GM19452 (cell line): Measurements from ENCODE around the gene SLC9A7.

Source experiments
- ATAC-seq: cut with Tn5 transposase; IDR thresholded peaks from one replicate; pipeline ENCODE4 v1.9.1; 2021; ENCODE audit not compliant: unreplicated experiment

Gene SLC9A7

DNA sequence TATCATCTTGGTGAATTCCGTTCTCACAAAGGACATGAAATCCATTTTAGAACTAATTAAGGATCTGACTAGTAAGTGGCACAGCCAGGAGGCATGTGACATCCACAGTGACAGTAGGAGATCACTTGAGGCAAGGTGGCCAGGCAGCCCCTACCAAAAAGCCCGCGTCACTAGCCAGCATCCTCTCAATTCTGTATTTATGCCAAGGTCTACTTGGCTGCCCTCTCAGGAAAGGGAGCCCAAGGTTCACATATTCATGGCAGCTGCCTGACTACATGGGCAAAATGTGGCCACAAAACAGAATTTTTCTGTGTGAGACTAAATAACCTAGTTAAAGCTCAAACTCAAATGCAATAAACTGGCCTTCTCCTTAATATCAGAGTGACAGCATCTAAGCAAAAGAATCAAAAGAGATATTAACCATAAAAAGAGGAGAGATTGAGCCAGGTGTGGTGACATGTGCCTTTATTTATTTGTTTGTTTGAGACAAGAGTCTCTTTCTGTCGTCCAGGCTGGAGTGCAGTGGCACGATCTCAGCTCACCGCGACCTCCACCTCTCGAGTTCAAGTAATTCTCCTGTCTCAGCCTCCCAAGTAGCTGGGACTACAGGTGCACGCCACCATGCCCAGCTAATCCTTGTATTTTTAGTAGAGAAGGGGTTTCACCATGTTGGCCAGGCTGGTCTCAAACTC is 51.5 kb downstream of the SLC9A7 start:
- ATAC-seq: no peak

DNA sequence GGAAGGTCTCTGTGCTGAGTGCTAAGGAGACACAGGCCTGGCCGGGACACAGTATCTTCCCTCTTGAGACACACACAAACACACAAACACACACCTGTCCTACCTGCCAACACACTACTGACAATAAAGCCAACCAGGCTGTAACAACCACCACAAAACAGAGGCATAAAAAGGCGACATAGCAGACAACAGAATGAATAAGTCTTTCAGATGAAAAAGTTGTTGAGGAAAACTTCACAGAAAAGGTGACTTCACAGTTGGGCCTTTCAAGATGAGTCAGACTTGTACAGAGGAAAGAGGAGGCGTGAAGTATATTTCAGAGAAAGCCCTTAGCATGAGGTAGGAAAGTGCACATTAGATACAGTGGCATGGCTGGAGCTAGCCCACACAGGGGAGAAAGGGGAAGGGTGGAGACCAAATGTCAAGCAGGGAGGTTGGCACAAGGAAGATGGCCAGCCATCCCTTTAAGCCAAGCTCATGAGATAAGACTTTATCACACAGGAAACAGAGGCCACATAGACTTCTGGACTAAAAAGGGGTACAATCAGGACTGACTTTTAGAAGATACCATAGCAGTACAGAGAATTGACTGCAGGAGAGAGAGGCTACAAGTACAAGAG is 54.0 kb downstream of the SLC9A7 start:
- ATAC-seq: peak; percentile 90

DNA sequence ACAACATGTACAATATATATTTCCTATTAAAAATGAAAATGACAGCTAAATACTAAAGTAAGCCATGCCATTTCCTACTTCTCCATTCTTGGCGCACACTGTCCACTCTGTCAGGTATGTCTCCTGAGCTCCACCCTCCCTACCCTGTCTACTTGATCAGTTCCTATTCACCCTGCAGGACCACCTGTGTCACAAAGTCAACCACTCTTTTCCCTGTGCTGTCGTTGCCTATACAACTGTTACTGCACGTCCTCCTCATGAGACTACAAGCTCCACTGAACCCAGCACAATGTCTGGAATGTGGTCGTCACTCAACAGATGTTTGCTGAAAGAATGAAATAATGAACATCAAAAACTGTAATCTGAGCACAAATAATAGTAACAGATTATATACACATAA is 54.9 kb downstream of the SLC9A7 start:
- no peak for ATAC-seq

DNA sequence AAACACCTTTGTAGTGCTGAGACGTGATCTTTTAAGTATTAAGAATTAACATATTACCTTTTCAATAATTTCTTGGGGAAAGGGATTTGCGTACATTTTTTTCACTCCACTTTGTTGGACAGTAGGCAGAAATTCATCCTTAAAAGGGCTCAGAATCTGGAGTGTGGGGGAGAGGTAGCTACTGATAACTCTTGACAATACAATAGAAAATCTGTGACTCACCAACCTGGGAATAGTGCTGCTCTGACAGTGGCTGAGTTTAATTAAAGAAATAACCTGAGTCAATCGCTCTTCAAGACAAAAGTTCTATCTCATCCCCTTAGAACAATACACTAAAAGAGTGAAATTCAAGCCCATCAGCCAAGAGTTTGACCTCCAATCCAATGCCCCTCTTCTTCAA is 60.2 kb downstream of the SLC9A7 start:
- no peak for ATAC-seq

DNA sequence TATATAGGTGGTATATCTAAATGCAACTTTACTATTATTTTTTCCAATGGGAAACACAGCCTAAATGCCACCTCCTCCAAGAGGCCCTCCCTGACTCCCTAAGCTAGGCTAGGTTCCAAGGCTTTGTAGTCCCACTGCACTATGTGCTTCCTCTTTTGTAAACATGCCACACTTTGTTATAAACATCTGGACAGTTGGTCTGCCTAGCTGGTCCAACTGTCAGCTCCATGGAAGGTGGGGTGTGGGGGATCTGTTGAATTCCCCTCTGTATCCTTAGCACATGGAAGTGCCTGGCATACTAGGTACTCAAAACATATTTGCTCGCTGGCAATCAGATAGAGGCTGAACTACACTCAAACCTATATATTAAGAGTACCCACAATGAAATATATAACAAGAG is 63.4 kb downstream of the SLC9A7 start:
- ATAC-seq: no peak

DNA sequence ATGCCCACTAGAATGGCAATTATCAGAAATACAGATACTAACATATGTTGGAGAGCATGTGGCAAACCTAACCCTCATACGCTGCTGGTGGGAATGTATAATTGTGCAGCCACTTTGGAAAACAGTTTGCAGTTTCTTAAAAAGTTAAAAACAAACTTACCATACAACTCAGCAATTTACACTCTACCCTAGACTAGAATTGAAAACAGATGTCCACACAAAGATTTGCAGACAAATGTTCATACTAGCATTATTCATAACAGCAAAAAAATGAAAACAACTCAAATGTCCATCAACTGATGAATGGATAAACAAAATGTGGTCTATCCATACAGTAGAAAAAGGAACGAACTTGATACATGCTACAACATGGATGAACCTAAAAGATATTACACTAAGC is 64.4 kb downstream of the SLC9A7 start:
- no peak for ATAC-seq

DNA sequence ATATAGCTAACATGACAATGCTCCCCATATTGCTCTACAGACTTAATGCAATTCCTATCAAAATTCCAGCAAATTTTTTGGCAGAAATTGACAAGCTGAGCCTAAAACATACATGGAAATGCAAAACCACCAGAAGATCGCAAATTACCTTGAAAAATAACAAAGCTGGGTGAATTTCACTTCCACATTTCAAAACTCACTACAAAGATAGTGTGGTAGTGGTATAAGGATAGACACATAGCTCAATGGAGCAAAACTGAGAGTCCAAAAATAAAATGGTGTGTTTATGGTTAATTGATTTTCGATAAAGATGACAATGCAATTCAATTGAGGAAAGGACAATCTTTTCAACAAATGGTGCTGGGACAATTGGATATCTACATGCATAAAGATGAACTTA is 65.8 kb downstream of the SLC9A7 start:
- ATAC-seq: no peak

DNA sequence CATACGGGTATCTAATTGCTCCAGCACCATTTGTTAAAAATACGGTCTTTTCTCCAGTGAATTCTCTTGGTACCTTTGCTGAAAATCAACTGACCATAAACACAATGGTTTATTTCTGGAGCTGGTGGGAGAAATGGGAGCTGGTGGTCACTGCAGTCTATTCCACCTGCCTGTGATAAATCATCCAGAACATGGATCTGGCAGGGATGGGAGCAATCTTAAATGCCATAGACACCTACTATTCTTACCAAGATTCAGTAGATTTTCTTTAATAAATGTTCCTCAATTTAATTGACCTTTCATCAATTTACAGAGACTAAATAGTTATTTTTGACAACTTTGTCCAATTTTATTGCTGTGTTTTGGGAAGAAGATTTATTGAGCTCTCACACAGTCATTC is 68.1 kb downstream of the SLC9A7 start:
- ATAC-seq: no peak

DNA sequence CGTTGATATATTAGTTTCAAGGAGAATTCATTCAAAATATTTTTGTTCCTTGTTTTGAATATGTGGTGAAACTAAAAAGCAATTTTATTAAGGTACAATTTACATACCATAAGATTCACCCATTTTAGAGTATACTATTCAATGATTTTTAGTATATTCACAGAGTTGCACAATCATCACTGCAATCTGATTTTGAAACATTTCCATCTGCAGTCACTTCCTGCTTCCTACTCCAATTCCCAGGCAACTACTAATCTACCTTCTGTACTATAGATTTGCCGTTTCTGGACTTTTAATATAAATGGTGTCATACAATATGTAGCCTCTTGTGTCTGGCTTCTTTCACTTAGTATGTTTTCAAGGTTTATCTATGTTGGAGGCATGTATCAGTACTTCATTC is 71.3 kb downstream of the SLC9A7 start:
- ATAC-seq: no peak

DNA sequence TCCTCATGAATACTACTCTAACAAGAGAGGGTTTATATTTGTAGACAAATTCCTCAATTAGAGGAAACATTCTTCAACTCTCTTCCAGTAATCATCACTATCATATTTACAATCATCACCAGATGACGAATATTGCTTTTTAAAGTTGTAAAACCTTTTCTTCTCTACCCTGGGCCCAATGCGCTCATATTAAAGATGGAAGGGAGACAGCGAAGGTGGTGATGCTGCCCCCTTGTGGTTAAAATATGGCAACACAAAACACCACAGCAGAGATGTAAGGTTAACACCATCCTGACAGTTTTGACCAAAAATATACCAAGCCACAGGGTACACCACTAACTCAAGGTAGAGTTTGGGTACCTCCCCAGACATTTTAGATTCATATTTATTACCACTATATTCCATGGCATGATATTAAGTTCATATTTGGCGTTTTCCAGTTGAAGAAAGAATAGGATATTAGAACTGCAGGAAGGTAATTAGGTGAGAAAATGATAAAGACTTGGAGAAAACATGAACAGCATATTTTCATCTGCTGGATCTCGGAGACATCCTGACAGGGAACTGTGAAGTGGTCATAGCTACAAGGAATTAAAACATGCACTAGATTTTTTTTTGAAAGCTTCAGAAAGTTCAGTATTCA is 72.8 kb downstream of the SLC9A7 start:
- no peak for ATAC-seq

DNA sequence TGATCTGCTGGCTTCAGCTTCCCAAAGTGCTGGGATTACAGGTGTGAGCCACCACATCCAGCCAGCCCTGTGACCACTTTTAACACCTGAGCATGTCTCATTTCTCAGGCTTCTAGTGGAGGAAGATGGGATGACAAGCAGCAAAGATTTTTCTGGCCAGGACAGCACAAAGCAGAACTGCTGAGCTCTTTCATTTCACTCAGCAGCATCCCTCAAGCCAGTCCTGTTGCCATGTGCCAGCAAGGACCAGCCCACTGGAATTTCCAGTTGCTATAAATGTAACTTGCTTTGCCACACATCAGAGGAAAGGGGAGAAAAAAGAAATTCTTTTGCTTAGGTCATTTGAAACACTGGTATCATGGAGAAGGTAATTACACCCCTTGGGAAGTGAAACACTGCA is 75.9 kb downstream of the SLC9A7 start:
- ATAC-seq: no peak

DNA sequence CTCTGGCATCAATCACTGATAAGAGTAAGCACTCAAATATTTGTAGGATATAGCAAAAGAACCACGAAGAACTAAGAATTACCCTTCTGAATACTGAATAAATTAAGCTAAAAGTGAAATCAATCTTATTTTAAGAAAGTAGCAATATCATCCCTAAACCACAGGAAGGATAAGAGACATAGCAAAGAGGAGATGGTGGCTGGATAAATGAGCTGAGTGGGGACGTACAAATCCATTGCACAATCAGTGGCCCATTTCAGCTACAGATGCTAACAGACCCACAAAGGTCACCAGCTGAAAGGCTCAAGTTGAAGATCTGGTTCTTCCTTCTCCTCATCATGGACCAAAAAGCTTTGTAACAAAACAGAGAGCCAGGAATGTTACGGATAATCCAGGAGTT is 77.1 kb downstream of the SLC9A7 start:
- no peak for ATAC-seq

DNA sequence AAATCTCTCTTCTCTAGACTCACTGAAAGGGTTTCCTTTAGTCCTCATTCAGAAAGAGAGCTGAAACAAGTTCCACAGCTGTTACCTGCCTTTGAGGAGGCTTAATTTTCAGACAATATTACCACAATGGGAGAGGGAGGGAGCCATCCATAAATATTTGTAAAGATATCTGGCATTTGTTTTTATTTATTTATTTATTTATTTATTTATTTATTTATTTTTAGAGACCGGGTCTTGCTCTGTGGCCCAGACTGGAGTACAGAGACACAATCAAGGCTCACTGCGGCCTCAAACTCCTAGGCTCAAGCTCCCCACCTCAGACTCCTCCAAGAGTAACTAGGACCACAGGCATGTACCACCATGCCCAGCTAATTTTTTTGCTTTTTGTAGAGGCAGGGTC is 80.7 kb downstream of the SLC9A7 start:
- ATAC-seq: no peak

DNA sequence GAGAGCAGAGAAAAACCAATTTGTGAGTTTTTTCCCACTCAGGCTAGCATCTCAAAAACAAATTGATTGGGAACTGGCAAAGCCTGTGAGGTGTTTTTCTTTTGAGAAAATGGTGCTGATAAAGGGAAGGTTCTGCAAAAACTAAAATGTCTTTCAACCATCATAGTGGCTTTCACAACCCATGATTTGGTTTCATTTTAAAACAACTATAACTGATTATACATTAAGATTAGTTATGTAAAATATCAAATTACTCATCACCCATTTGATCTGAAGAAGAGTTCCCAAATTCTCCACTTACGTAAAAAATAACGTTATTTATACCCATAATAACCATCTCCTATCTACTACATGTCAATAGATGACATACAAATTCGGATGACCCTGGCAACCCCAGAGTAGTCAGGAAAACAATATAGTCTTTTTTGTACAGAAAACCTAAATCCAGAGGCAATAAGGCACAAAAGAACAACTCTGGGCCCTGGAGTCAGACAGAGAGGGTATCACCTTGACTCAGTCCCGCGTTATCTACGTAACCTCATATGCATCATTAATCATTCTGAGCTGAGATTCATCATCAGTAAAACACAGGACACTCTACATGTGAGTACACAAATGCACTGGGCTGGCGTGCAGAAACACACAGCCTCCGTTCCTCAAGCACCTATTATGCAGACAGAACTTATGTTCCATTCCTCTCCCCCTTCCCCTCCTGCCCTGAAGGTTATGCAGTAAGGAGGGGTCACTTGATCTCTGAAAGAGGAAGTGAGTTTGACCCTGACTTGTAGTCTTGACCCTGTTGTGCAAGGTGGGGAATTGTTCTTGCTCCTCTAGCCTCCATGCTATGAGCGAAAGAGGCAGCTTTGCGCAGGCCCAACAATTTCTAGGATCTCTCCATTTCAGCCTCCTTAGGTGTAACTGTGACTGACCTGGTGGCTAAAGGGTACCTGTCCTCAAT is 82.2 kb downstream of the SLC9A7 start:
- ATAC-seq: no peak

DNA sequence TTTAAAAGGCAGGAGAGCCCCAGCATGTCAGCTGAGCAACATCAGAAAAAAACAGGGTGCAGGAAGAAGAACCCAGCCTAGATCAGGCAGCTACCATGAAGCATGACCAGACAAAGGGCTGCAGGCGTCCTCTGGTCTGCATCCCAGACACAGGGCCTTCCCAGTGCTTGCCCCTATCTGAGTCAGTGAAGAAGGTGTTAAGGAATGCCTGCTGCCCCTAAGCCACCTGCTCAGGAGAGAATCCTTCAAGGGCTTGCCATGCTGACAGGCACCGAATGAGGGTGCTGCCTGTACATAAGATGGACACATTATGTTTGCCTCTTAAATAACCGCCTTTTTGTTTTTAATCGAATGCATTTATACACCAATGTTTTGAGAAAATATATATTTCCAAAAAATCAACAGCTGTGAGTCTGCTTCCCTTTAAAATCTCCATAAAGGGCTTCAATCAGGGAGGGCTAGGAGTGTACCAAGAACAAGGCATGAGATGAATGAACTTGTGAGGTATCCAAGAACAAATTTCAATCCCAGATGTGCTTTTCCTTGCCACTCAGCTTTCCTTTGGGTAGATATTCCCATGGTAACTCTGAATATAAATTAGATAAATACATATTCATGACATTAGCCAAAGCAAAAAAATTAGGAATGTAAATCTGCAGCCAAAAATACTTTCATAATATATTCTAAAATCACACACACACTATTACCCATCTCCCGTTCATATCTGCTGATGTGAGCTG is 85.1 kb downstream of the SLC9A7 start:
- ATAC-seq: no peak

DNA sequence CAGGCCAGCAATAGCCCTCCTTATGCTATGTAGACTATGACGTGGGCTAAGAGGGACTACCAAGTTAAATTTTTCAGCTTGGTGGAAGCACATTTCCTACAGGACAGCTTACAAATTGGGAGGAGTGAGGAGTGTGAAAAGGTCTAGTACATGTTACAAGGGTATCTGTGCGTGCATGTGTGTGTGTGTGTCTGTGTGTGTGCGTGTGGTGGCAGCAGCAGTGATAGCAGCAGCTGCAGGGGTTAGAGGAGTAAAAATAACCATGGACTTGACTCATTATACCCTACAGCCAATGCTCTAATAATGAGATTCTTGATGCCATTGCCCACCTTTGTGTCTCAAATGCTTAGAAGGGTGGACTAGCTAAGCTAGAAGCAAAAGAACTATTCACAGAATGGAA is 88.6 kb downstream of the SLC9A7 start:
- no peak for ATAC-seq

DNA sequence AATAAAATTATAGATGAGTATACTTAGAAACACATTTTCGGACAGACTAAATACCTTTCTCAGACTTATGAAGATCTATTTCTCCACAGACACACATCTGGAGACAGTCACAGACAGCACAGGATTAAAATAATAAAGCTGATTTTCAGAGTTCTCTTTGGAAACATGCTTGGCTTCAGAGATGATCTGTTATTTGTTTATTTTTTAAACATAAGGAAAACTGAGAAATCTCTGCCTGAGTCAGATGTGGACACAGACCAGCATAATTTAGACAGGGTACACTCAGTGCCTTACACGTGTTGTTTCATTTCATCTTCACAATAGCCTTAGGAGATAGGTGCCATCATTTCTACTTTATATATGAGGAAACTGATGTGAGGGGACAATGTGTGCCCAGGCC is 92.1 kb downstream of the SLC9A7 start:
- ATAC-seq: no peak

DNA sequence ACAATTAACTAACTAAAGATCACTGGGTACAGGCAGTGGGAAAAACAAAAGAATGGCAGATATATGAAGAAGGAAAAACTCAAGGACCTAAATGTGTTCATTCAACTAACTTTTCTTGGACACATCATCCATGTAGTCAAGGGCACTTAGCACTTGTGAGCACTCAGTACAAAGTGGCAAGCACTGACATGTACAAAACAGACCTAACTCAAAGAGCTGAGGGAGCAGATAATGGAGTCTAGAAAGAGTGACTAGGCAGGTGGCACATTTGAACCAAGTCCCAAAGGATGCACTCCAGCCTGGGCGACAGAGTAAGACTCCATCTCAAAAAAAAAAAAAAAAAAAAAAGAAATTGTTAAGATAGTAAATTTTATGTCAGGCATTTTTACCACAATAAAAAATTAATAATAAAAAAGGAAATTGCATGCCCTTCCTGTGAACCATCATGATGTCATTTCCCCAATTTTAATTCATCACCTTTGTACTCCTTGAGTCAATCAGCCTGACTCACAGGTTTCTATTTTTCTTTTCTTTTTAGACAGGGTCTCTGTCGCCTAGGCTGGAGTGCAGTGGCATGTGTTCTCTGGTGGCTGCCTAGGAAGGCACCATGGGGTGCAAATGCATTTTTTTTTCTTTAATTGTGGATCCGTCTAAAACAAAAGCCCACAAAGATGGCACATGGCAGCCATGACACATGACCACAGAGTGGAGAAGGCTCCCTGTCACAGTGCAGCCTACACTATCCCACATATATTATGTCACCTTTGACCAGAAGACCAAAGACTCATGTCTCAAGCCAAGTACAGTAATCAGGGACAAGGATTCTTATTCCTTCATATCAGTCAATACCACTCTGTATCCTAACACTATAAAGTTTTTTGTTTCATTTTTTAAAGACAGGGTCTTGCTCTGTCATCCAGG is 93.4 kb downstream of the SLC9A7 start:
- ATAC-seq: no peak

DNA sequence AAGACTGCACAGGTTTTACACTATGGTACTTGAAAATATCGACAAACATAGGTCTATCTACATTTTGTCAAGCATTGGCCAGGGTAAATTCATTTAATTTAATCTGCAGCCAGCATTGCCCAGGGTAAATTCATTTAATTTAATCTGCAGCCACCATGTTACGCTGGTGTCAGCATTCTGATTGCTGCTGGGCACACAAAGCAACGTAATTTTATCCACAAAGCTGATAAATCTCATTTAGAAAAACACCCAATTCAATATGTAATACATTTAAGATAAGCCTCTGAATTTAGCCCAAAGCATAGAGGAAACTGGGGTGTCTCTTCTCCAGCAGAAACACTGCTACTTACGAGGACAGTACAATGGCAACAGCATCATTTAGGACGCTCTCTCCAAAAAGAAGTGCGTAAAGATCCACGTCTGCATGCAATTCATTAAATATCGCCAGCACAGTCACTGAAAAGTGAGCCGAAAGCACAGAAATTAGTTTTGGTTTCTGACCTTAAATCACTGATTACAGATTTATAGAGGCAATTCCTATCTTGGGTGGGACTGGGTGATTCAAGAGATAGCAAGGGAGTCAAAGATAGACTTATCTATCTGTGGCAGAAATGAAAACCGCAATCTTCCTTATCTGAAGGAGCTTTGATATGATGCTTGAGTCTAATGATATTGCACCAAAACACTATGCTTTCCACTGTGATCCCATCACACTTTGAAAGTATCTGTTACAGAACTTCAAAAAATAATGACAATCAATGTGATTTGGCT is 96.5 kb downstream of the SLC9A7 start:
- no peak for ATAC-seq
